HEK293 (cell line): ENCODE data around the gene INVS.

ENCODE experiments used
- GFI1B ChIP-seq: fragments of 450-650 bp; formaldehyde crosslinking; IDR thresholded peaks from 2 replicates; pipeline ENCODE4 v1.5.1; 2016; ENCODE audit warnings: missing biosample characterization, missing genetic modification characterization
- GLI4 ChIP-seq: fragments of 450-650 bp; formaldehyde crosslinking; IDR thresholded peaks from 2 replicates; pipeline ENCODE4 v1.5.1; 2016; ENCODE audit warnings: missing biosample characterization, missing genetic modification characterization
- GLIS2 ChIP-seq: fragments of 450-650 bp; formaldehyde crosslinking; IDR thresholded peaks from 2 replicates; pipeline ENCODE4 v1.5.1; 2016; ENCODE audit warnings: missing biosample characterization, missing genetic modification characterization
- IKZF3 ChIP-seq: fragments of 450-650 bp; IDR thresholded peaks from 2 replicates; pipeline ENCODE4 v1.5.0; 2018; ENCODE audit warnings: missing biosample characterization, mild to moderate bottlenecking, missing genetic modification characterization, moderate library complexity
- OSR2 ChIP-seq: fragments of 450-650 bp; formaldehyde crosslinking; IDR thresholded peaks from 2 replicates; pipeline ENCODE4 v1.5.1; 2016; ENCODE audit warnings: missing biosample characterization, missing genetic modification characterization
- OVOL3 ChIP-seq: fragments of 450-650 bp; formaldehyde crosslinking; IDR thresholded peaks from 2 replicates; pipeline ENCODE4 v1.5.1; 2016; ENCODE audit warnings: missing biosample characterization, missing genetic modification characterization
- SP2 ChIP-seq: fragments of 450-650 bp; formaldehyde crosslinking; IDR thresholded peaks from 2 replicates; pipeline ENCODE4 v1.5.1; 2016; ENCODE audit warnings: missing biosample characterization, missing genetic modification characterization
- TRIM28 ChIP-seq: IDR thresholded peaks from 2 replicates; pipeline ENCODE4 v1.6.1; 2011; ENCODE audit warnings: low read length, control low read depth, borderline replicate concordance
- WT1 ChIP-seq: fragments of 450-650 bp; formaldehyde crosslinking; IDR thresholded peaks from 2 replicates; pipeline ENCODE4 v1.5.1; 2016; ENCODE audit warnings: missing biosample characterization, missing genetic modification characterization
- YY1 ChIP-seq: fragments of 450-650 bp; formaldehyde crosslinking; IDR thresholded peaks from 2 replicates; pipeline ENCODE4 v1.5.1; 2018; ENCODE audit warnings: missing biosample characterization, missing genetic modification characterization
- ZBTB17 ChIP-seq: fragments of 450-650 bp; formaldehyde crosslinking; IDR thresholded peaks from 2 replicates; pipeline ENCODE4 v1.5.1; 2016; ENCODE audit warnings: missing biosample characterization, missing genetic modification characterization
- ZFHX2 ChIP-seq: fragments of 450-650 bp; formaldehyde crosslinking; conservative IDR thresholded peaks from 2 replicates; pipeline ENCODE4 v1.5.1; 2016; ENCODE audit warnings: missing biosample characterization, missing genetic modification characterization
- ZNF112 ChIP-seq: fragments of 450-650 bp; formaldehyde crosslinking; IDR thresholded peaks from 2 replicates; pipeline ENCODE4 v1.5.0; 2017; ENCODE audit warnings: missing biosample characterization, missing genetic modification characterization
- ZNF114 ChIP-seq: fragments of 450-650 bp; formaldehyde crosslinking; IDR thresholded peaks from 2 replicates; pipeline ENCODE4 v1.5.0; 2017; ENCODE audit warnings: missing biosample characterization, missing genetic modification characterization
- ZNF148 ChIP-seq: fragments of 450-650 bp; formaldehyde crosslinking; IDR thresholded peaks from 2 replicates; pipeline ENCODE4 v1.5.0; 2017; ENCODE audit warnings: missing biosample characterization, missing genetic modification characterization, borderline replicate concordance
- ZNF155 ChIP-seq: fragments of 450-650 bp; formaldehyde crosslinking; IDR thresholded peaks from 2 replicates; pipeline ENCODE4 v1.5.1; 2016; ENCODE audit warnings: missing biosample characterization, missing genetic modification characterization
- ZNF18 ChIP-seq: fragments of 450-650 bp; formaldehyde crosslinking; IDR thresholded peaks from 2 replicates; pipeline ENCODE4 v1.5.1; 2016; ENCODE audit warnings: missing biosample characterization, missing genetic modification characterization
- ZNF2 ChIP-seq: fragments of 450-650 bp; formaldehyde crosslinking; IDR thresholded peaks from 2 replicates; pipeline ENCODE4 v1.5.1; 2016; ENCODE audit warnings: missing biosample characterization, missing genetic modification characterization
- ZNF211 ChIP-seq: fragments of 450-650 bp; formaldehyde crosslinking; IDR thresholded peaks from 2 replicates; pipeline ENCODE4 v1.5.1; 2016; ENCODE audit warnings: low read depth, missing biosample characterization, missing genetic modification characterization
- ZNF23 ChIP-seq: fragments of 450-650 bp; formaldehyde crosslinking; IDR thresholded peaks from 2 replicates; pipeline ENCODE4 v1.5.1; 2016; ENCODE audit warnings: missing biosample characterization, missing genetic modification characterization, borderline replicate concordance
- ZNF324 ChIP-seq: fragments of 450-650 bp; formaldehyde crosslinking; IDR thresholded peaks from 2 replicates; pipeline ENCODE4 v1.5.1; 2016; ENCODE audit warnings: missing biosample characterization, missing genetic modification characterization
- ZNF335 ChIP-seq: fragments of 450-650 bp; formaldehyde crosslinking; conservative IDR thresholded peaks from 2 replicates; pipeline ENCODE4 v1.5.1; 2016; ENCODE audit warnings: missing biosample characterization, missing genetic modification characterization
- ZNF341 ChIP-seq: fragments of 450-650 bp; formaldehyde crosslinking; IDR thresholded peaks from 2 replicates; pipeline ENCODE4; 2016; ENCODE audit warnings: low read depth, missing biosample characterization, missing genetic modification characterization
- ZNF391 ChIP-seq: fragments of 450-650 bp; formaldehyde crosslinking; IDR thresholded peaks from 2 replicates; pipeline ENCODE4 v1.5.1; 2016; ENCODE audit warnings: low read depth, missing biosample characterization, missing genetic modification characterization, borderline replicate concordance
- ZNF404 ChIP-seq: fragments of 450-650 bp; formaldehyde crosslinking; IDR thresholded peaks from 2 replicates; pipeline ENCODE4 v1.5.1; 2017; ENCODE audit warnings: missing biosample characterization, missing genetic modification characterization
- ZNF426 ChIP-seq: fragments of 450-650 bp; formaldehyde crosslinking; IDR thresholded peaks from 2 replicates; pipeline ENCODE4 v1.5.1; 2017; ENCODE audit warnings: missing biosample characterization, missing genetic modification characterization, mild to moderate bottlenecking, inconsistent platforms, moderate library complexity
- ZNF449 ChIP-seq: fragments of 450-650 bp; formaldehyde crosslinking; IDR thresholded peaks from 2 replicates; pipeline ENCODE4 v1.5.1; 2017; ENCODE audit warnings: missing biosample characterization, mild to moderate bottlenecking, missing genetic modification characterization, moderate library complexity
- ZNF501 ChIP-seq: fragments of 450-650 bp; formaldehyde crosslinking; IDR thresholded peaks from 2 replicates; pipeline ENCODE4 v1.5.1; 2016; ENCODE audit warnings: missing biosample characterization, missing genetic modification characterization
- ZNF585B ChIP-seq: fragments of 450-650 bp; formaldehyde crosslinking; IDR thresholded peaks from 2 replicates; pipeline ENCODE4 v1.5.1; 2016; ENCODE audit warnings: missing biosample characterization, missing genetic modification characterization
- ZNF677 ChIP-seq: fragments of 450-650 bp; IDR thresholded peaks from 2 replicates; pipeline ENCODE4 v1.5.0; 2018; ENCODE audit warnings: missing biosample characterization, mild to moderate bottlenecking, missing genetic modification characterization, moderate library complexity
- ZNF704 ChIP-seq: fragments of 450-650 bp; formaldehyde crosslinking; IDR thresholded peaks from 2 replicates; pipeline ENCODE4 v1.5.1; 2016; ENCODE audit warnings: missing biosample characterization, missing genetic modification characterization
- ZNF707 ChIP-seq: fragments of 450-650 bp; formaldehyde crosslinking; IDR thresholded peaks from 2 replicates; pipeline ENCODE4 v1.5.1; 2016; ENCODE audit warnings: missing biosample characterization, missing genetic modification characterization
- ZNF76 ChIP-seq: fragments of 450-650 bp; formaldehyde crosslinking; IDR thresholded peaks from 2 replicates; pipeline ENCODE4; 2016; ENCODE audit warnings: low read depth, missing biosample characterization, missing genetic modification characterization, borderline replicate concordance
- ZNF768 ChIP-seq: fragments of 450-650 bp; formaldehyde crosslinking; IDR thresholded peaks from 2 replicates; pipeline ENCODE4 v1.5.1; 2018; ENCODE audit warnings: missing biosample characterization, mild to moderate bottlenecking, missing genetic modification characterization
- ZNF776 ChIP-seq: fragments of 450-650 bp; formaldehyde crosslinking; IDR thresholded peaks from 2 replicates; pipeline ENCODE4 v1.5.0; 2017; ENCODE audit warnings: missing biosample characterization, missing genetic modification characterization, borderline replicate concordance
- ZNF837 ChIP-seq: fragments of 450-650 bp; formaldehyde crosslinking; IDR thresholded peaks from 2 replicates; pipeline ENCODE4 v1.5.1; 2016; ENCODE audit warnings: missing biosample characterization, missing genetic modification characterization

The INVS gene

GRCh38 chr9:100098887-100099721 is at the start of gene INVS, which contains the start of gene ERP44 (continued):
- no peak for TF ChIP-seq GFI1B (tag by site-specific recombination)
- no peak for TF ChIP-seq OVOL3 (tag by site-specific recombination)
- TF ChIP-seq GLIS2: peak; percentile 63
- no peak for TF ChIP-seq GLI4
- TF ChIP-seq ZNF837 (tag by site-specific recombination): no peak
- TF ChIP-seq ZNF324 (tag by site-specific recombination): no peak
- TF ChIP-seq ZNF2 (tag by site-specific recombination): 0 out of 2 replicates have a peak, but pooled peaks have one; percentile 55
- TF ChIP-seq ZNF76: peak; percentile 99
- no peak for TF ChIP-seq ZNF112
- no peak for TF ChIP-seq ZNF768 (tag by site-specific recombination)
- TF ChIP-seq WT1: no peak
- 0 out of 2 replicates have a peak, but pooled peaks have one; percentile 44 for TF ChIP-seq YY1
- TF ChIP-seq ZBTB17 (tag by site-specific recombination): peak; percentile 92
- no peak for TF ChIP-seq ZNF449
- no peak for TF ChIP-seq ZNF585B
- no peak for TF ChIP-seq ZNF211 (tag by site-specific recombination)
- no peak for TF ChIP-seq ZNF114 (tag by site-specific recombination)
- TF ChIP-seq ZNF148 (tag by site-specific recombination): no peak
- TF ChIP-seq ZNF341 (tag by site-specific recombination): peak; percentile 52; the same call in 1 of the 2 replicates
- TF ChIP-seq ZNF155 (tag by site-specific recombination): no peak
- TF ChIP-seq ZNF23: no peak
- peak; percentile 79; the same call in 1 of the 2 replicates for TF ChIP-seq IKZF3
- no peak for TF ChIP-seq ZNF391 (tag by site-specific recombination)
- TF ChIP-seq ZNF704: no peak
- no peak for TF ChIP-seq OSR2
- peak; percentile 91 for TF ChIP-seq SP2
- TF ChIP-seq ZNF18 (tag by site-specific recombination): no peak
- TF ChIP-seq ZNF501: no peak; the same call in none of the 2 replicates
- no peak for TF ChIP-seq ZNF707 (tag by site-specific recombination)
- TF ChIP-seq ZNF404 (tag by site-specific recombination): no peak
- TF ChIP-seq ZFHX2 (tag by site-specific recombination): peak; percentile 64
- 0 out of 2 replicates have a peak, but pooled peaks have one; percentile 30 for TF ChIP-seq TRIM28
- TF ChIP-seq ZNF677: no peak
- TF ChIP-seq ZNF426: no peak
- TF ChIP-seq ZNF776 (tag by site-specific recombination): no peak
- TF ChIP-seq ZNF335 (tag by site-specific recombination): peak; percentile 97
